Measurements from ENCODE around the gene LDLRAD3.

The LDLRAD3 gene

DNA sequence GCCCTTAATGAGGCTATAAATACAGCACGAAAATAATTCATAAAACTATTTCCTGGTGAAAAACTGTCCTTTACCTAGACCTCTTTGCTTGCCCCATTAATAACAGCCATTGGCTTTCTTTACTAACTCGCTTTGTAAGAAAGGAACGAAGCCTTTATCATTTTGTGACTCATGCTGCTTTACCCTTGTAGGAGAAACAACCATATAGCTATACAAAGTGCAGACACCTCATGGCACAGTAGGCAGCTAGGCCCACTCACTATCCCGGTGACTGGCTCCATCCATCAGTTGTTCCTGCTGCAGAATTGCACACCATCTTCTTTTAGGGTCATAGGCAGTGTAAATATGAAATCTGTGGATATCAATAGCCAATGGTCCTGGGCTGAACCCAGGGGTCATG, 85.8 kb downstream of the LDLRAD3 start:
- TF ChIP-seq, protein P1, sequence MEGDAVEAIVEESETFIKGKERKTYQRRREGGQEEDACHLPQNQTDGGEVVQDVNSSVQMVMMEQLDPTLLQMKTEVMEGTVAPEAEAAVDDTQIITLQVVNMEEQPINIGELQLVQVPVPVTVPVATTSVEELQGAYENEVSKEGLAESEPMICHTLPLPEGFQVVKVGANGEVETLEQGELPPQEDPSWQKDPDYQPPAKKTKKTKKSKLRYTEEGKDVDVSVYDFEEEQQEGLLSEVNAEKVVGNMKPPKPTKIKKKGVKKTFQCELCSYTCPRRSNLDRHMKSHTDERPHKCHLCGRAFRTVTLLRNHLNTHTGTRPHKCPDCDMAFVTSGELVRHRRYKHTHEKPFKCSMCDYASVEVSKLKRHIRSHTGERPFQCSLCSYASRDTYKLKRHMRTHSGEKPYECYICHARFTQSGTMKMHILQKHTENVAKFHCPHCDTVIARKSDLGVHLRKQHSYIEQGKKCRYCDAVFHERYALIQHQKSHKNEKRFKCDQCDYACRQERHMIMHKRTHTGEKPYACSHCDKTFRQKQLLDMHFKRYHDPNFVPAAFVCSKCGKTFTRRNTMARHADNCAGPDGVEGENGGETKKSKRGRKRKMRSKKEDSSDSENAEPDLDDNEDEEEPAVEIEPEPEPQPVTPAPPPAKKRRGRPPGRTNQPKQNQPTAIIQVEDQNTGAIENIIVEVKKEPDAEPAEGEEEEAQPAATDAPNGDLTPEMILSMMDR (IDR thresholded peaks at IDR 0.05; ENCODE audit: insufficient read depth, low read depth, low read length, missing control alignments), result no peak
- no peak overlapping the region for H3K4me3 ChIP-seq (ENCODE audit: low read length)
- no peak for DNase-seq (ENCODE audit: low read depth)

DNA sequence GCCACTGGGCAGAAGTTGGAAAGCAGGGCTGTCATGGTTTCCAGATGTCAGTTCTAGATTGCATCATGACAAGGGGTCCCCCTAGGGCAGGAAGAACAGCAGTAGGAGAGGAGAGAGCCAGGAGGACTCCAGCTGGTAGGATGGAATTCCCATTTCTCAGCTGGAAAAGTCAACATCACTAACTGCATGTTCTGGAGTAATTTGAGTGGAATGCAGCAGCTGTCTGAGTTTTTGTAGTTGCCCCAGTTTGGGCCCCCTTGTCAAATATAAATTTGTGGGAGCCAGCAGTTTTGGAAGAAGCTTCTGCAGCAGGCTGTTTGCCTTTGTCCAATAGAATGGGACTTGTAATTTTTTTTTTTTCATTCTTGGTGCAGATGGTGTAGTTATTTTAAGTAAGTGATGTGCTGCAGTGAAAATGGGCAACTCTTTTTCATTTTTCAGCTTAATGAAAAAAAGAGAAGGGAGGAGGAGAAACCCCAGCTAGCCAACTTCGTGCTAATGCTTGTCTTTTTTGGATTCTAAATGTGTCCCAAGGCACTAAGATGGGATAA, 86.9 kb downstream of the LDLRAD3 start:
- H3K4me3 ChIP-seq (ENCODE audit: low read length), result no peak overlapping the region
- TF ChIP-seq, protein P1 (IDR thresholded peaks at IDR 0.05; ENCODE audit: insufficient read depth, low read depth, low read length, missing control alignments), result no peak
- no peak for DNase-seq (ENCODE audit: low read depth)

DNA sequence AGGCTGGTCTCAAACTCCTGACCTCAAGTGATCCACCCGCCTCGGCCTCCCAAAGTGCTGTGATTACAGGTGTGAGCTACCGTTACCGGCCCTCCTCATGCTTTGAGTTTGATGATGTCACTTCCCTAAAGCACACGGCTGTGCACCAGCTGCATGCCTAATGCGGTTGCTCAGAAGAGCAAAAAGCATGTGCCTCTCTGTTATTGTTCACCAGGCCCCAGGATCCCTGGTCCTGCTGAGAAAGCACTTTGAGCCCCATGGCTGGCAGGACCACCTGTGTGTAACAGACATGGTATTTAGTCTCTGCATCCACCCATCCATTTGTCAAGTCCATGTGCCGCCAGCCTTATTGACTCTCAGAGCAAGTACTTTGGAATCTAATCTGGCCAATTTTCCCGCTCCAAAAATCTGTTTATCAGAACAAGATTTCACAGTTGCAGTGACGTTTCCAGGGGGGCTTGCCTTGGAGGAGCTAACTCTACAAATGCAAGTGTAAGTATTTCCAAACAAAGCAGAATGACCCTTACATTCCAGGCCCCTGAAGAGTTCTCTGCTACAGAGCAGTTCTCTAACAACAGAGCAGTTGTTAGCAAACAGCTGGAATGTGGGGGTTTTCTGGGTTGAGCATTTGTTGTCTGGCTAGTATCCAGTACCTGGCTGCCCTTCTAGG, 89.4 kb downstream of the LDLRAD3 start:
- TF ChIP-seq, protein P1 (IDR thresholded peaks at IDR 0.05; ENCODE audit: insufficient read depth, low read depth, low read length, missing control alignments), result no peak

DNA sequence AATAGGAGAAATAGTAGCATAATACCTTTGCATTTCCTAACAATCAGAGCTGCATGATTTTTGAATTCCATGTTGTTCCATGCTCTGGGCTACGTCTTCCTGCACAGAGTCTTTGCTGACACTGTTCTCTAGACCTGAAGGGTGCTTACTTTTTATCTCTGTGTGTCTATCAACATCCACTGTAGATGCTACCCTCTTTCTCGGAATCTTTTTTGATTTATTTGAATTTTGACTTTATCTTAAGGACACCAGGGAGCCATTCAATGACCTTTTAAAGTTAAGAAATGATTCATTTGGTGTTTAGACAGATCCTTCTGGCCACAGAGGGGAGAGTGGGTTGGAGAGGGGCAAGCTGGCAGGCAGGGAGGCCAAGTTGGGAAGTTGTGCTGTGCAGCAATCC, 90.1 kb downstream of the LDLRAD3 start:
- DNase-seq (ENCODE audit: low read depth), result no peak
- TF ChIP-seq, protein P1 (IDR thresholded peaks at IDR 0.05; ENCODE audit: insufficient read depth, low read depth, low read length, missing control alignments), result no peak
- H3K4me3 ChIP-seq (ENCODE audit: low read length), result no peak overlapping the region

More for the DNA sequence above, 89.4 kb downstream of the LDLRAD3 start:
- no peak for DNase-seq (ENCODE audit: low read depth)
- H3K4me3 ChIP-seq (ENCODE audit: low read length), result no peak overlapping the region

DNA sequence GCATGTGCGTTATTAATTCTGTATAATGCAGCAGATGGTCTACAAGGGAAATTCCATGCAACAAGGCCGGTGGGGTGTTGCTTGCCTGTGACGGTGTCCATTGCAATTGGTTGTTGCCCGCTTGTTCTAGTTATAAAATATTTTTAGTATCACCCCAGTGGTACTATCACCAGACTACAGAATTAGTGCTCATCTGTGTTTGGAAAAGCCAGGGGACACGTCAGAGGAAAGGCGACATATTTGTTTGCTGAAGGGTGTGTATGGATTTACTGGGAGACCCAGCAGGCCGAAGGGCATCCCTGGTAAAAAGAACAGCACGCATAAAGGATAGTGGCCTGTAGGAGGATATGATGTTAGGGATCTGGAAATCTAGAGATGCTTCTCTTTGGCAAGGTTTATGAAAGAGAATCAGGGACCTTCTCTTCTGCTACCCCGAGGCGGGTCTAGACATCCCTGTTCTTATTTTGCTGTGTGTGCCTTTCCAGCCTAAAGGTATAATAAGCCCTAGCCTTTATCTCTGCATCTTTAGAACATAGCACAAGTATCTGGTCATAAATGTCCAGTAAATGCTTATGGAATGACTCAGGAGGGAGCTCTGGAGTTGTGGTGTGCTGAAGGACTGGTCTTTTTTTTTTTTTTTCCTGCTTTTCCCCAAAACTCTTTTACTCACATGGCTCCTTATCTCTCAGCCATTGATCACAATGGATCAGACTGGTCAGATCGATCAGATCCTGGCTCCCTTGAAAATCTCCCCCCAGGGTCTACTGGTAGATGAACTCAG, 90.9 kb downstream of the LDLRAD3 start:
- DNase-seq (ENCODE audit: low read depth), result peak; percentile 30
- TF ChIP-seq, protein P1 (IDR thresholded peaks at IDR 0.05; ENCODE audit: insufficient read depth, low read depth, low read length, missing control alignments), result no peak
- H3K4me3 ChIP-seq (ENCODE audit: low read length), result no peak overlapping the region

DNA sequence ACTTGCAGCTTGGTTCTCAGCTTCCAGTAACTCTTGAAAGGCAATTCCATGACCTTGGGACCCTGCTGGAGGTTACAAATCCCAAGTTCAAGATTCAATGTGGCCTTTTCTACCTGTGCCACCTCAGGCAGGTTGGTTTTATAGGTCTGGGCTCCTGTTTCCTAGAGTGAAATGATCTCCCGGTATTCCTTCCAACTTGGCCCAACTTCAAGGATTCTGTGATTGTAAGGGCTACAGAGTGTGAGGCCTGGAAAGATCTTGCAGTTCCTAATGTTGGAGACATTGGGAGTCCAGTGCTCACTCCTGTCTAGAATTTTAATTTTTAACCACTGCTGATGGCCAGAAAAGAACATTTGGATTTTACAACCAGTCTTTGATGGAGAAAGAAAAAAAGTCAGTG, 91.6 kb downstream of the LDLRAD3 start:
- no peak overlapping the region for H3K4me3 ChIP-seq (ENCODE audit: low read length)
- no peak for DNase-seq (ENCODE audit: low read depth)
- TF ChIP-seq, protein P1 (IDR thresholded peaks at IDR 0.05; ENCODE audit: insufficient read depth, low read depth, low read length, missing control alignments), result no peak
